AG04449 (cell line): ENCODE data around the gene POMP.

Source experiments
- CTCF ChIA-PET: fragments of 350-600 bp; formaldehyde crosslinking; extraction: SDS; loops from one replicate; lab custom pipeline; 2021; ENCODE audit warnings: antibody characterized with exemption; lab: Yijun Ruan, JAX
- POLR2A ChIA-PET: fragments of 400-600, 350-600 bp; formaldehyde crosslinking; extraction: SDS; loops from one replicate; lab custom pipeline; 2020; ENCODE audit warnings: antibody characterized with exemption, inconsistent platforms; lab: Yijun Ruan, JAX
- DNase-seq: peaks from one replicate; pipeline ENCODE4 v3.0.0-alpha.2; 2010; ENCODE audit warnings: low read depth, low spot score
- H3K4me3 ChIP-seq: 2 replicates; pipeline ENCODE4 v1.5.1; 2011; ENCODE audit warnings: low read depth, mild to moderate bottlenecking, control low read depth, low read length
- CTCF ChIP-seq: IDR thresholded peaks from one replicate; pipeline ENCODE4 v1.5.1; 2011; ENCODE audit warnings: mild to moderate bottlenecking, moderate library complexity, low read length, control low read depth, inconsistent platforms; ENCODE audit not compliant: insufficient read depth; ENCODE audit errors: missing control alignments

Gene POMP

GRCh38 chr13:28705461-28706083 lies 46.6 kb downstream of the POMP start:
- TF ChIP-seq CTCF, result no peak
- ChIA-PET CTCF (interaction anchor here (1.1 to 2.1 kb wide), 3 partner anchors 13 to 91 kb away, joined by 5 to 7 read pairs (median 6); partner anchors contain the start of gene SLC46A3), POLR2A (interaction anchor here (0.7 kb wide), 1 partner anchor 275 kb away, joined by 3 read pairs; no protein-coding TSS in a partner anchor)
- DNase-seq, result no peak
- no peak overlapping the region for H3K4me3 ChIP-seq

GRCh38 chr13:28707629-28708427 lies 48.9 kb downstream of the POMP start:
- DNase-seq, result peak; percentile 84
- peak overlapping the region; percentile 24; the same call in 1 of the 2 replicates for H3K4me3 ChIP-seq
- ChIA-PET CTCF (interaction anchor here (0.7 to 1.3 kb wide), 3 partner anchors 9 to 39 kb away, joined by 3 to 5 read pairs (median 3); no protein-coding TSS in a partner anchor), POLR2A (no interaction called here)
- no peak for TF ChIP-seq CTCF

- ChIA-PET CTCF (interaction anchor here (1.0 kb wide), 1 partner anchor 86 kb away, joined by 5 read pairs; no protein-coding TSS in a partner anchor), POLR2A (no interaction called here)
- DNase-seq, result no peak
- no peak overlapping the region for H3K4me3 ChIP-seq
- no peak for TF ChIP-seq CTCF
Observed at GRCh38 chr13:28710161-28710560, 51.2 kb downstream of the POMP start.

- ChIA-PET POLR2A (interaction anchor here (0.6 kb wide), 1 partner anchor 63 kb away, joined by 3 read pairs; no protein-coding TSS in a partner anchor), CTCF (no interaction called here)
- H3K4me3 ChIP-seq, result no peak overlapping the region
- DNase-seq, result no peak
- no peak for TF ChIP-seq CTCF
Observed at GRCh38 chr13:28714651-28715050, 55.7 kb downstream of the POMP start.

- ChIA-PET CTCF (interaction anchor here (1.6 kb wide), 1 partner anchor 36 kb away, joined by 4 read pairs; no protein-coding TSS in a partner anchor), POLR2A (no interaction called here)
- H3K4me3 ChIP-seq, result no peak overlapping the region
- no peak for TF ChIP-seq CTCF
- DNase-seq, result no peak
Observed at GRCh38 chr13:28716511-28716910, 57.6 kb downstream of the POMP start.

- ChIA-PET POLR2A (no interaction called here), CTCF (interaction anchor here (1.5 to 1.6 kb wide), 5 partner anchors 10 to 79 kb away, joined by 4 to 6 read pairs (median 4); no protein-coding TSS in a partner anchor)
- no peak for DNase-seq
- no peak for TF ChIP-seq CTCF
- H3K4me3 ChIP-seq, result no peak overlapping the region
Observed at GRCh38 chr13:28717170-28717569, 58.2 kb downstream of the POMP start.
